Activated T-helper 17 cell treated with anti-CD3 and anti-CD28 coated beads, Interleukin-2, amount 50 U/mL, for 72 hours (primary cell): ENCODE results near the gene TEKT5. TPM values are rescaled to one million over a fixed set of nuclear protein-coding genes. Genes with fewer than 3 reads are reported as not detected.

Source experiments
- ATAC-seq: fragments of 150-1000 bp; cut with Tn5 transposase; replicated peaks from 2 replicates; pipeline ENCODE4 v1.10.0; 2021; ENCODE audit warnings: mild to moderate bottlenecking, moderate library complexity
- H3K27ac Mint-ChIP-seq: one replicate; pipeline ENCODE4 v1.8.0; 2022; ENCODE audit warnings: mixed read lengths
- H3K27me3 Mint-ChIP-seq: one replicate; pipeline ENCODE4 v1.8.0; 2022; ENCODE audit warnings: mixed read lengths
- H3K36me3 Mint-ChIP-seq: one replicate; pipeline ENCODE4 v1.8.0; 2022; ENCODE audit warnings: low read depth, mild to moderate bottlenecking, mixed read lengths
- H3K4me1 Mint-ChIP-seq: one replicate; pipeline ENCODE4 v1.8.0; 2022; ENCODE audit warnings: mixed read lengths
- H3K4me3 Mint-ChIP-seq: one replicate; pipeline ENCODE4 v1.8.0; 2022; ENCODE audit warnings: mild to moderate bottlenecking, mixed read lengths
- H3K9me3 Mint-ChIP-seq: one replicate; pipeline ENCODE4 v1.8.0; 2022; ENCODE audit warnings: mixed read lengths
- total RNA-seq, 2 donors: library from RNA; stranded (reverse); gene quantifications; one replicate each; pipeline ENCODE4 v1.2.3, GENCODE V29; 2022

The TEKT5 gene
- total RNA-seq, 2 donors from 2014 or later, result 0.19 to 2.4 TPM

DNA sequence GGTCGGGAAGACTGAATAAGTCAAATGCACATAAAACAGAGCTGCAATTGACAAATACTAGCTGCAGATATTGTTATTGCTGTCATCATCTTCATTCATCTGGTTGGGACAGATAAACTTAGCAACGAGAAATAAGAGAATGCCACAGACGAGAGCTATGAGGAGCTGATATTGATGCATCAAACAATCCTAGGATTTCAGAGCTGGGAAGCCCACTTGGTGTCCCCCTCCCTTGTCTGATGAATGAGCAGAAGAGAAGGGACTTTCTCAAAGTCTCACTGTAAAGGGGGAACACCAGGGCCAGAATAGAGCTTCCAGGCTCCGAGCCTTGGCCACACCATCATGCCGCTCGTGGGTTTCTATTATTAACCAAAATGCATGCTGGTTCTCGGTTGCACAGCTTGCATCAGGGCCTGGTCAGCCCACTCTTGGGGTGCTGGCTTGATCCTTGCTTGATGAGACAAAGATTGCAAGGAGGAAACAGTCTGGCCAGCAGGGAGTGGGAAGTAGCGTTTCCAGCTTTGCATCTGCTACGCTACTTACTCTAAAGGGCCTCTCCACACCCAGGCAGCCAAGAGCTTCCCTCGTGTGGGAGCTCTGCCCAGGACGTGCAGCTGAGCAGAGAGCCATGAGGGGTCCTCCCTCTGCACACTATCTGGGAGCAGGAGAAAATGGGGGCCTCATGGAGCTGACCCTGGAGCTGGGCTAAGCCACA is 85.9 kb downstream of the TEKT5 start:
- Mint-ChIP-seq H3K36me3 (no peaks in the 10 kb centered on the region), H3K27me3 (peaks cover 12% of the 10 kb centered on the region), H3K4me1 (no peaks in the 10 kb centered on the region), H3K9me3 (no peaks in the 10 kb centered on the region), H3K27ac (no peak overlapping the region), H3K4me3 (no peak overlapping the region)
- no peak for ATAC-seq

- Mint-ChIP-seq H3K4me3 (no peak overlapping the region), H3K4me1 (no peaks in the 10 kb centered on the region), H3K9me3 (no peaks in the 10 kb centered on the region), H3K27me3 (peaks cover 19% of the 10 kb centered on the region), H3K27ac (no peak overlapping the region), H3K36me3 (no peaks in the 10 kb centered on the region)
- no peak for ATAC-seq
These were observed 87.6 kb downstream of the TEKT5 start for GRCh38 chr16:10607157-10607556.

- ATAC-seq, result no peak
- no peaks in the 10 kb centered on the region for H3K9me3 Mint-ChIP-seq
These were observed 88.1 kb downstream of the TEKT5 start for GRCh38 chr16:10606607-10607006.

DNA sequence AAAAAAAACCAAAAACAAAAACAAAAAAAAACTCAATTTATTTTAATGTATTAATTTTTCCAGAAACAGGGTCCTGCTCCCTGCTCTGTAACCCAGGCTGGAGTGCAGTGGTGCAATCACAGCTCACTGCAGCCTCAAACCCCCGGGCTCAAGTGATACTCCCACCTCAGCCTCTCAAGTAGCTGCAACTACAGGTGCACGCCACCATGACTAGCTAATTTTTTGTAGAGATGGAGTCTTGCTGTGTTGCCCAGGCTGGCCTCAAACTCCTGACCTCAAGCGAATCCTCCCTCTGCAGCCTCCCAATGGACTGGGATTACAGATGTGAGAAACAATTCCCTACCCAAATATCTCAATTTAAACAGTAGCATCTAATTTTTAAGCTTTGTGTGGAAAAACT is 89.1 kb downstream of the TEKT5 start:
- Mint-ChIP-seq H3K9me3 (no peaks in the 10 kb centered on the region), H3K4me3 (no peak overlapping the region), H3K27me3 (peaks cover 20% of the 10 kb centered on the region), H3K36me3 (no peaks in the 10 kb centered on the region), H3K4me1 (no peaks in the 10 kb centered on the region), H3K27ac (no peak overlapping the region)
- no peak for ATAC-seq

More at GRCh38 chr16:10606607-10607006, 88.1 kb downstream of the TEKT5 start:
- no peak overlapping the region for H3K27ac Mint-ChIP-seq
- H3K36me3 Mint-ChIP-seq, result no peaks in the 10 kb centered on the region
- H3K4me3 Mint-ChIP-seq, result no peak overlapping the region
- peaks cover 20% of the 10 kb centered on the region for H3K27me3 Mint-ChIP-seq
- H3K4me1 Mint-ChIP-seq, result no peaks in the 10 kb centered on the region

- no peak for ATAC-seq
- H3K9me3 Mint-ChIP-seq, result no peaks in the 10 kb centered on the region
- H3K27me3 Mint-ChIP-seq, result peaks cover 30% of the 10 kb centered on the region
- no peak overlapping the region for H3K27ac Mint-ChIP-seq
- H3K36me3 Mint-ChIP-seq, result no peaks in the 10 kb centered on the region
- H3K4me1 Mint-ChIP-seq, result no peaks in the 10 kb centered on the region
- no peak overlapping the region for H3K4me3 Mint-ChIP-seq
These were observed 93.0 kb downstream of the TEKT5 start for GRCh38 chr16:10601444-10602408.

- Mint-ChIP-seq H3K27ac (no peak overlapping the region), H3K27me3 (peaks cover 23% of the 10 kb centered on the region), H3K36me3 (no peaks in the 10 kb centered on the region), H3K4me1 (no peaks in the 10 kb centered on the region), H3K9me3 (no peaks in the 10 kb centered on the region), H3K4me3 (no peak overlapping the region)
- peak; percentile 71 for ATAC-seq
These were observed 93.8 kb downstream of the TEKT5 start for GRCh38 chr16:10600782-10601443.

GRCh38 chr16:10599626-10600025 is 95.1 kb downstream of the TEKT5 start:
- H3K27me3 Mint-ChIP-seq, result peaks cover 22% of the 10 kb centered on the region
- H3K4me3 Mint-ChIP-seq, result no peak overlapping the region
- ATAC-seq, result no peak
- no peak overlapping the region for H3K27ac Mint-ChIP-seq
- H3K9me3 Mint-ChIP-seq, result no peaks in the 10 kb centered on the region
- no peaks in the 10 kb centered on the region for H3K36me3 Mint-ChIP-seq
- no peaks in the 10 kb centered on the region for H3K4me1 Mint-ChIP-seq

DNA sequence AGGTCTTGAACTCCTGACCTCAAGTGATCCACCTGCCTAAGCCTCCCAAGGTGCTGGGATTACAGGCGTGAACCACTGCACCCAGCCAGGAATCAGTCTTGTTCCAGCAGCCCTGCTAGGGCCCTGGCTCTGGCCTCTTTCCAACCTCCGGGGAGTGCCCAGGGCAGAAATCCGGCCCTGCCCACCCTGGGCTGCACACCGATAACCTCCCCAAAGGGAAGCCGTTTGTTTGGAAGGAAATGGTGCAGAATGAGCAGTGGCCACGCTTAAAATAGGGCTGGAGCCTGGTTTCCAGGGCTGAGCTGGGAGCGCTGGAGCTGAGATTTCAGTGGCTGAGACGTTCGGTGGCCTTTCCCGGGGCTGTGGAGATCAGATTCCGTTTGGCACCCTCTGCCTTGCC is 96.6 kb downstream of the TEKT5 start:
- Mint-ChIP-seq H3K9me3 (no peaks in the 10 kb centered on the region), H3K4me1 (no peaks in the 10 kb centered on the region), H3K4me3 (no peak overlapping the region), H3K36me3 (no peaks in the 10 kb centered on the region), H3K27me3 (peaks cover 17% of the 10 kb centered on the region), H3K27ac (no peak overlapping the region)
- ATAC-seq, result no peak

GRCh38 chr16:10597187-10597601 is 97.5 kb downstream of the TEKT5 start:
- Mint-ChIP-seq H3K27ac (no peak overlapping the region), H3K9me3 (no peaks in the 10 kb centered on the region), H3K27me3 (peaks cover 13% of the 10 kb centered on the region), H3K36me3 (no peaks in the 10 kb centered on the region), H3K4me3 (no peak overlapping the region), H3K4me1 (no peaks in the 10 kb centered on the region)
- peak; percentile 37 for ATAC-seq

DNA sequence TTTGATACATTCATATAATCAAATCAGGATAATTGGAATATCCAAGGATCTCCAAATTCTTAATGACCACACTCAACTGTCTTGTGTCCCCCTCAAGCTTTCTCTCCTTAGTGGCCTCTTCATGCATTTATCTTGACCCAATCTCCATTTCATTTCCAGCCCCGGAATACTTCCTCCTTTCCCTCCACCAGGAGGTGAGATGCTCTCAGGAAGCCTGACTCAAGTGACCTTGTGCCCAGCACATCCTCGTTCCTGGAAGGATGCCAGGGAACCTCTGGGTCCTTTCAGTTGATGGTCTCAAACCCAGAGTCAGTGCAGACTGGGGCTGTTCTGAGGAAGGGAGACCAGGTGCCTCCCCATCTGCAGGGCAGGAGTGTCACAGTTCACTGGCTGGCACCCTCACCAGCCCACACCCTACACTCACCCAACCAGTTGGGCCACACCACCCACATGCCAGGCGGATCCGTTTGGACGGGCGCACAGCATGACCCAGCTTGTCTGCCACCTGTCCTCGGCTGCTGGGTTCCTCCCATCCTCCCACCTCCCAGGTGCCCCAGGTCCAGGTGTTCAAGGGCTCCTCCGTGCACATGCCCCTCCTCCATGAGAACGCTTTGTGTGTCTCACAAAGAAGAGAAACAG is 100.3 kb downstream of the TEKT5 start:
- H3K36me3 Mint-ChIP-seq, result no peaks in the 10 kb centered on the region
- H3K9me3 Mint-ChIP-seq, result no peaks in the 10 kb centered on the region
- no peak for ATAC-seq
- H3K27me3 Mint-ChIP-seq, result peaks cover 7% of the 10 kb centered on the region
- no peak overlapping the region for H3K4me3 Mint-ChIP-seq
- no peak overlapping the region for H3K27ac Mint-ChIP-seq
- no peaks in the 10 kb centered on the region for H3K4me1 Mint-ChIP-seq

- ATAC-seq, result no peak
- Mint-ChIP-seq H3K36me3 (no peaks in the 10 kb centered on the region), H3K4me1 (no peaks in the 10 kb centered on the region), H3K27ac (no peak overlapping the region), H3K27me3 (peaks cover 22% of the 10 kb centered on the region), H3K4me3 (no peak overlapping the region), H3K9me3 (no peaks in the 10 kb centered on the region)
These were observed 102.1 kb downstream of the TEKT5 start for GRCh38 chr16:10592611-10593010.

DNA sequence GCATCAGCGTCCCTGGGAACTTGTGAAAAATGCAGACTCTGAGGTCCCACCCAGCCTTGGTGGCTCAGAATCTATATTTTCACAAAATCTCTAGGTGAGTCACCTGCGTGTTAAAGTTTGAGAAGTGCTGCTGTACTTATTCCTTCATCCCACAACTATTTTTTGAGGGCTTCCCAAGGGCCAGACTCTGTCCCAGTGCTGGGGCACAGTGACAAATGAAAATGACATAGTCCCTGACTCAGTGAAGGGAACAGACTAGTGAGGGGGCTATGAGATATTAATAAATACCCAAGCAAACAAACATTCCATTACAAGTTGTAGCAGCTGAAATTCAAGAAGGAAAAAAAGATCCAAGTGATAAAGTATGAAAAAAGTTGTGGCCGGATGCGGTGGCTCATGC is 104.4 kb downstream of the TEKT5 start:
- Mint-ChIP-seq H3K4me1 (no peaks in the 10 kb centered on the region), H3K27me3 (peaks cover 22% of the 10 kb centered on the region), H3K27ac (no peak overlapping the region), H3K9me3 (no peaks in the 10 kb centered on the region), H3K4me3 (no peak overlapping the region), H3K36me3 (no peaks in the 10 kb centered on the region)
- no peak for ATAC-seq

- no peaks in the 10 kb centered on the region for H3K4me1 Mint-ChIP-seq
- ATAC-seq, result no peak
These were observed 105.6 kb downstream of the TEKT5 start for GRCh38 chr16:10589109-10589508.

GRCh38 chr16:10587622-10588021 is 107.1 kb downstream of the TEKT5 start:
- Mint-ChIP-seq H3K27ac (no peak overlapping the region), H3K9me3 (no peaks in the 10 kb centered on the region), H3K36me3 (no peaks in the 10 kb centered on the region), H3K4me1 (no peaks in the 10 kb centered on the region), H3K27me3 (peaks cover 36% of the 10 kb centered on the region), H3K4me3 (no peak overlapping the region)
- no peak for ATAC-seq

More at GRCh38 chr16:10589109-10589508, 105.6 kb downstream of the TEKT5 start:
- H3K36me3 Mint-ChIP-seq, result no peaks in the 10 kb centered on the region
- no peak overlapping the region for H3K27ac Mint-ChIP-seq
- H3K27me3 Mint-ChIP-seq, result peaks cover 25% of the 10 kb centered on the region
- no peak overlapping the region for H3K4me3 Mint-ChIP-seq
- H3K9me3 Mint-ChIP-seq, result no peaks in the 10 kb centered on the region
